GM19035 (cell line): ENCODE data around the gene MAGEA9B.
"Not testable (repeated sequence)": the region's sequence is repeated elsewhere in the genome, so short reads cannot be mapped to it uniquely, and the experiment has no call there.

Experiments
- ATAC-seq: cut with Tn5 transposase; IDR thresholded peaks from one replicate; pipeline ENCODE4 v1.9.1; 2021; ENCODE audit not compliant: unreplicated experiment

MAGEA9B gene, protein sequence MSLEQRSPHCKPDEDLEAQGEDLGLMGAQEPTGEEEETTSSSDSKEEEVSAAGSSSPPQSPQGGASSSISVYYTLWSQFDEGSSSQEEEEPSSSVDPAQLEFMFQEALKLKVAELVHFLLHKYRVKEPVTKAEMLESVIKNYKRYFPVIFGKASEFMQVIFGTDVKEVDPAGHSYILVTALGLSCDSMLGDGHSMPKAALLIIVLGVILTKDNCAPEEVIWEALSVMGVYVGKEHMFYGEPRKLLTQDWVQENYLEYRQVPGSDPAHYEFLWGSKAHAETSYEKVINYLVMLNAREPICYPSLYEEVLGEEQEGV

DNA sequence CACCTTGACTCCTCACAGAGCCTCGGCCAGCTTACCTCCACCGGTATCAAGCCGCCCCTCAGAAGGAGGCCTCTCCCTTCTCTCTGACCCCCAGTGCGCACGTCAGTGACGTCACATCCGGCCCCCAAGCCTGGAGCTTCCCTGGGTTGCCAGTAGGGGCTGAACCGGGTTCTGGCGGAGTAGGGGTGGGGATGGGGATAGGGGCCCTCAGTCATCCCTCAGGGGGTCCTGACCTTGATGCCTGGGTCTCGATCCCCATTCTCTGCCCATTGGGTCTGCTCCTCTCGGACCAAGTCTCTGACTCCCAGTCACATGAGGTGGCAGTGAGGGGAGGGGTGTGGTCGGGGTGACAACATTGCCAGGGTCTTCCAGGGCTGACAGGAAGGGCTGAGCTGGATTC lies at the start of gene MAGEA9B:
Gene MAGEA9B, minus strand, starts transcription at position 101 of the 400 bp plus-strand sequence. CDS start 4,280 bp downstream, outside the sequence.
- ATAC-seq, result not testable (repeated sequence)

DNA sequence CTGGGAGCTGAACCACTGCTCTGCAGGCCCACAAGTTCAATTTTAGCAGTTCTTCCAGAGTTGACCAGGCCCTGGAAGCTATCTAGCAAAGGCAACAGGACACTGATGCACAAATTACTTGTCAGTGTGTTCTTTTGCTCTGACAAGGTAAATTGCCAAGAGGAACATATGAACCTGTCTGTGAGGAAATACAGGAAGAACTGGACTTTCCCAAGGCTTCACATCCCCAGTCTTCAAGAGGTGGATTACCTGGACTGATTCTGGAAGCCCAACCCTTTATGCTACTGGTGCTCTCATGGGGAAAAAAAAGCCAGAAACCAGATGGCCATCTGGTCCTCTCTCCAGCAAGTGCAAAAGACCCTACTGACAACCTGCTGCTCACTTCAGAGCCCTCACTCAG lies 46.3 kb upstream of the MAGEA9B start:
- ATAC-seq, result no peak

DNA sequence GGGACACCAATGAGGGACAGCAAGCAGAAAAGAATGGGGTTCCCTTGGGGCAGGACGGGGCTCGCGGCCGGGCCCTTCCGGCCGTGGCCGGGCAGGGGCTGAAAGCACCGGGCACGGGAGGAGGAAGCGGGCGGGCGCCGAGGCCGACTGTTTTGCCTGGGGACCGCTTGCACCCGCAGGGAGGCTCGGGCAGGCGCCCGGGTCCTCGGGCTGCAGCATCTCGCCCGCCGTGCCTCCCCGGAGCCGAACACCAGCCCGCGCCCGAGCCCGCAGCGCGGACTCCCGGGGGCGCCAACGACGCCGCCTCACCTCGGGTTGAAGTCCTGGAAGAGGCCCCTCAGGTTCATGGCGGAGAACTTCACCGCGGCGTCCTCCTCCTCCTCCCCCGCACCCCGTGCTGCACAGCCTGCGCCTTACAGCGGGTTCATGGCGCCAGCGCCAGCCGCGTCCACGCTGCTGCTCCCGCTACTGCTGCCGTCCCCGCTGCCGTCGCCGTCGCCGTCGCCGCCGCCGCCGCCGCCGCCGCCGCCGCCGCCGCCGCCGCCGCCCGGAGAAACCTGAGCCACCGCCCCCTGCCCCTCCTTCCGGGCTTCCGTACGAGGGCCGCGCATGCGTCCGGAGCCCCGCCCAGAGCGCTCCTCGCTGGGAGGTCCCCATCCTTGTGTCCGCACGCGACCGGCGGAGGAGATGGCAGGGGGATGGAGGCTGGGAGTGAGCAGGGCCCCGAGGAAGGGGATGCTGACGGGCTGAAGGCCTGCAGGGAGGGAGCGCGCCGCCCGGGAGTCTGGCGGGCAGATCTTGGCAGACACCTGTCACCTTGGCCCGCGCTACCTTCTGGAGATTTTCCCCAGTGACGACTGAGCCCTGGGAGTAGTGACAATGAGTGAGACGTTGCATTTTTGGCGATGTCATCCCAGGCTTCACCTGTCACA lies 44.2 kb upstream of the MAGEA9B start, which contains the start of gene TMEM185A:
Gene TMEM185A, minus strand, starts transcription at position 559 of the 932 bp plus-strand sequence. Its CDS starts 212 bp downstream, at position 347.
- ATAC-seq, result peak; percentile 97

DNA sequence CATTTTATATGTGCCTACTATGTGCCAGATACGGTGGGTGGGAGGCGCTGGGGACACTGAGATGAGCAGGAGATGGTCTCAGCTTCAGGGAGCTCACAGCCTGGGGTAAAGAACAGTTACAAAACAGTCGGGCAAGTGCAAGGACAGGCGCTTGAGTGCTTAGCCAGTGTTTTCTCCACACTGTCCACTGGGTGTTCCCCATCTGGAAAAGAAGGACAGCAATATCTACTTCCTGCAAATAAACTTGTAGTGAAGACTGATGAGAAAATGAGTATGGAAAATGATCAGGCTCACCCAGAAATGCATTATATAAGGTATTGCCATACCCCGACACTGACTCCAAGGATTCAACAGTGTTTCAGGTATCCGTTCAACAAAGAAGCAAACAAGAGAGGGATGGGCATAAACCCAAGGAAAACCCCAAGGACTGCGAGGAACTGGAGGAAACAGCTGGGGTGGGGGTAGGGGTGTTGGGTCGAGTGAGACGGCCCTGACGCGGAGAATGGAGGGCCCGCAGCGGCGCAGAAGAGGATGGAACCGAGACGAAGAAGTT lies 43.5 kb upstream of the MAGEA9B start:
- ATAC-seq, result no peak

DNA sequence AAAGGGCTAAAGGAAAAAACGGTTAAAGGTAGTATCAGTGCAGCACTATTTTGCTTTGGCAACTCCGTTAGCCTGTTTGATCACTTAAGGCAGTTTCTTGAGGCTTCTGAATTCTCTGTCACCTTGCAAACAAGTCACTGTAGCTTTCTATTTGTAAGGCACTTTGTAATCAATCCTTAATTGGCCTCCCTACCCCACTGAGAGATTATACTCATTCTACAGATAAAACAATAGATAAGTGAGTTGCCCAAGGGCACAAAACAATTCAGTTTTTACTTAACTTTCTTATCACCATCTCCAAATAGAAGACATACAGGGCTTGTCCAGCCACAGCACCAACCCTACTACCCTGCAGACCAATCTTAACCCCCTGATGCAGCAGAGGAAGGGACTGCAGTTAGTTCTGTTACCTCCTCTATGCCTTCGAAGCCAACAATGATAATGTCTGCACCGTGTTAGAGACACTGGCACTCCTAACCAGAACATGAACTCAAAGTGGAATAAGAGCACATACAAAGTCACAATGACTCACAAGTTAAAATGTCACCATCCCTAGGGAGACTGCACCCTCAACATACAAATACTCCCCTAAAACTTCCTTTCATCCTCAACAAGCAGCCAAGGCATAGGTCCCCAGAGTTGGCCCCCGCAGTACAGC lies 42.6 kb upstream of the MAGEA9B start:
- ATAC-seq, result no peak

DNA sequence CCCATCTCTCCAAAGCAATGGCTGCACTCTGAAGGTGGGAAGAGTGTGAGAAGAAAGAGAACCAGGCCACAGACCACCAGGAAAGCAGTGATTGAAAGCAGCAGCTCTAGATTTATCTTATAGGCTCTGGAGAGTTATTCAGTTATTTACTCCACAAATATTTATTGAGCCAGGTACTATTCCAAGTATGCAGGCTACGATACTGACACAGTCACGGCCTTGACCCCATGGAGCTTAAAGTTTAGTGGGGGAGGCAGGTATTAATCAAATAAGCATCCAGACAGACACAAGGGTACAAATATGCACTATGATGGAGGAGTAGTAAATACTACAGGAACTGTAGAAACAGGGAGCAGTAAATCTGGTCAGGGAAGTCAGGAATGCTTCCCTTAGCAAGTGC lies 41.5 kb upstream of the MAGEA9B start:
- ATAC-seq, result no peak

DNA sequence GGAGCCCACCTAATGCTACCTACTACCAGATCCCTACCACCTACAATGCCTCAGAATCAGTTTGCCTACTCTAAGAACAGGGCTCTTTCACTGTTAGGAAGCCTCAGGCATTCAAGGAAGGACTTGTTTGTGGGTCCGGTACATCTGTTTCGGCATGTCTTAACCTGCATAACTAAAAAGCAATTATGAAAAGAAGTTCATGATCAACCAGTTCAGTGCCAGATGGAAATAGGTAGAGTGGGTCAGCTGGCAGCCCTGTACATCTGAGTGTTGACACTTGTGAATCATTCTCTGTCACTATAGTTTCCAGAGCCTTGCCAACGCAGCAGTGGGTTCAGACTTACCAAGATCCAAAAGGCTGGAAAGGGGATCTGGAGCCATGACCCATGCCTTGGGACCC lies 41.0 kb upstream of the MAGEA9B start:
- ATAC-seq, result no peak

DNA sequence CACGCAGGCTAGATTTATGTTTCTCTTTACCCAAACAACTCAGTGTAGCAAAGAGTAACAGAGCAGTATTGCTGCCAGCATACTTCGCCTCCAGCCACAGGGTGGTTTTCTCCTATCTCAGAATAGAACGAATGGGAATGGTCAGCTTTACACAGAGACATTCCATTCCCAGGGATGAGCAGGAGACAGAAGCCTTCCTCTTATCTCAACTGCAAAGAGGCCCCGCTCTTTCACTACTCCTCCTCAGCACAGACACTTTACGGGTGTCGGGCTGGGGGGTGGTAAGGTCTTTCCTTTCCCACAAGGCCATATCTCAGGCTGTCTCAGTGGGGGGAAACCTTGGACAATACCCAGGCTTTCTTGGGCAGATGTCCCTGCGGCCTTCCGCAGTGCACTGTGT lies 39.6 kb upstream of the MAGEA9B start:
- not testable (repeated sequence) for ATAC-seq

DNA sequence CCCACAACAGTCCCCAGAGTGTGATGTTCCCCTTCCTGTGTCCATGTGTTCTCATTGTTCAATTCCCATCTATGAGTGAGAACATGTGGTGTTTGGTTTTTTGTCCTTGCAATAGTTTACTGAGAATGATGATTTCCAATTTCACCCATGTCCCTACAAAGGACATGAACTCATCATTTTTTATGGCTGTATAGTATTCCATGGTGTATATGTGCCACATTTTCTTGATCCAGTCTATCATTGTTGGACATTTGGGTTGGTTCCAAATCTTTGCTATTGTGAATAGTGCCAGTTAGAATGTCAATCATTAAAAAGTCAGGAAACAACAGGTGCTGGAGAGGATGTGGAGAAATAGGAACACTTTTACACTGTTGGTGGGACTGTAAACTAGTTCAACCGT lies 32.4 kb upstream of the MAGEA9B start:
- ATAC-seq, result not testable (repeated sequence)

DNA sequence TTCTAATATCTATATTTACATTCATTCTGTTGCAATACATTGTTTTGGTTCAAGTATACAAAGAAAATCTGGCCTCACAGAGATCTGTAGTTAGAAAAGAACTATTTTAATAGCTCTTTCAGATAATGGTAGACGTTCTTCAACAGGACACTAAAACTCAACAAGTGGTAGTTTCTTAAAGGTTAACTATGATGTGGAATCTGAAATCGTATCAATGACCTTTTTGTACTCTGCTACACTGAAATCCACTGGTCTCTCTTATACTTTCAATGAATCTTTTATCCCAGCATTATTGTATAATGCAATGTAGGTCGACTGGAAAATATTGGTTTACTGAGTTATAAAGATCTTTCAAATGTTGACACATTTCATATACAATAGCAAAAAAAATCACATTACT lies 31.6 kb upstream of the MAGEA9B start:
- no peak for ATAC-seq

DNA sequence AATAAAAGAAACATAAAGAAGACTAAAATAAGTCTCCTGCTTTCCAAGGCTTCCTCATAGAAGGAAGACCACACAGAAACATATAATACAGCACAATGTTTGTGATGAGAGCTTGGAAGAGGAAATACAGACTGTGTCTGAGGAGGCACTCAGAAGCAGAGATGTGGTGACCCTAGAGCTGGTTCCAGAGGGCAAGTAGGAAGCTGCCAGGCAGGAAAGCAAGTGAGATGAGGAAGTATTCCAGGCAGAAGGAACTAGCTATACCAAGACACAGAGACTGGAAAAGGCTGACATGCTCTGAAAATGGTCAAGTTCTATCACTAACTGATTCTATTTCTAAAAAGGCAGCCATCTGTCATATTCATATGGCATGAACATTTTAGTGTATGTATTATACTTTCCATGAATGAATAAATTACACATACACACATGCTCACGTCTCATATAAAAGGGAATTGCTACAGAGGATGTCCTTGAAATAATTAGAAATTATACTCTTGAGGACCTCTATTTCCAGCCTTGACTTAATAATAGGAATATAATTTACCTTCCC lies 24.4 kb upstream of the MAGEA9B start:
- no peak for ATAC-seq

DNA sequence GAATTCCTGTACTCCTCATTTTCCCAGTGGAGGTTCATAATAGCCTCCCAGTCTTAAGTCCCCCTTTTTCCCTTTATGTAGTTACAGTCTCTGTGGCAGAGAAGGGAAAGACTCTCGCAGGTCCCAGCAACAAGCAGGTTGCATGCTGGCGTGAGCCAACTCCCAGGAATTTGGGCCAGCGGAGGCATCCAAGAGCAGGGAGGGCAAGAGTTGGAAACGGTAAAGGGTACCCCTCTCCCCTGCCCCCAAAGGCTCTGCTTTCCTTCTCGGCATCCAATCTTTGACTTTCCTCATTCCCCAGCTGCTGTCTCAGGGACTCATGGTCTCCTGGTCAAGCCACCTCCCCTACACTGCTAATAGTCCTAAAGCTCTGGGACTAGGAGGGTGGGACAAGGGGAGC lies 23.3 kb upstream of the MAGEA9B start:
- ATAC-seq, result no peak

DNA sequence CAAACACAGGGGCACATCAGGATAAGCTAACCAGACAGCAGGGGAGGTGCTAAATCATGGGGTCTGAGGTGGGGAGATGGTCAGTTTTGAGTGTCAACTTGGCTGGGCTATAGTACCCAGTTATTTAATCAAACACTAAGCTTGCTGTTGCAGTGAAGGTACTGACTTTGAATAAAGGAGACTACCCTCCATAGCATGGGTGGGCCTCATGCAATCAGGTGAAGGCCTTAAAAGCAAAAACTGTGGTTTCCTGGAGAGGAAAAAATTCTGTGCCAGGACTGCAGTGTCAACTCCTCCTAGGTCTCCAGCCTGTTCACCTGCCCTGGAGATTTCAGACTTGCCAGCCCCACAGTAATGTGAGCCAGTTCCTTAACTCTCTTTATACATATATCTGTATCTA lies 20.4 kb upstream of the MAGEA9B start:
- no peak for ATAC-seq

DNA sequence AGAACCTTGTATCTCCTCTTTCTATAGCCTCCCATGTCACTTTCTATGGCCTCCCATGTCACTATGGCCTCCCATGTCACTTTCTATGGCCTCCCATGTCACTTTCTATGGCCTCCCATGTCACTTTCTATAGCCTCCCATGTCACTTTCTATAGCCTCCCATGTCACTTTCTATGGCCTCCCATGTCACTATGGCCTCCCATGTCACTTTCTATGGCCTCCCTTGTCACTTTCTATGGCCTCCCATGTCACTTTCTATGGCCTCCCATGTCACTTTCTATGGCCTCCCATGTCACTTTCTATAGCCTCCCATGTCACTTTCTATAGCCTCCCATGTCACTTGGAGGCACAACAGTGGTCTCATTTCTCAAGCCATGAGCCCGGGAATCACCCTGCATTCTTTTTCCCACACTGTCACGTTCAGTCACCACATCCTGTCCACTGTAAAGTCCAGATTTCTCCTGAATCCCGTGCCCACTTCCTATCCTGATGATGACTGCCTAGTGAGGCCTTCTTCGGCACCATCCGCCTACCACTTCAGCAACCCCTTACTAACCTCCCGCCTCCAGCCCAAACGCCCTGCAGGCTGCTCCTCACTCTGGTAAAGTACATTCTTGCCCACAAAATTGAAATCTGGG lies 18.1 kb upstream of the MAGEA9B start:
- ATAC-seq, result not testable (repeated sequence)

DNA sequence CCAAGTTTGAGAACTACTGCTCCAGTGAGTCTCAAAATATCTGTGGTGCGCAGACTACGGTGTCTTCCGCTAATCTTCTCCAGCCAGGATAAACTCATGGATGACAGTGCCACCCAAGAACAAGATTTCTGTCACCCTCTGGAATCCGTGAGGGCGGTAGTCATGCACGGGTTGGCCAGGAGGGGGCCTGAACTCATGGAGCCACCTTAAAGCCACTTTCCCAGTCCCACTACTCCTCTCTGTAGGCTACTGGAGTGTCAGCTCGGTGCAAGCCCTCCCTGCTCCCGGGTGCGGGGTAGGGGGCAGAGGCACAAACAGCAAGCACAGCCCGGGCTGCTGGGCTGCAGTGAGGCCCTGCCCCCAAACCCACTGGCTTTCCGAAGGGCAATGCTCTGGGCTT lies 11.3 kb upstream of the MAGEA9B start:
- ATAC-seq, result not testable (repeated sequence)

DNA sequence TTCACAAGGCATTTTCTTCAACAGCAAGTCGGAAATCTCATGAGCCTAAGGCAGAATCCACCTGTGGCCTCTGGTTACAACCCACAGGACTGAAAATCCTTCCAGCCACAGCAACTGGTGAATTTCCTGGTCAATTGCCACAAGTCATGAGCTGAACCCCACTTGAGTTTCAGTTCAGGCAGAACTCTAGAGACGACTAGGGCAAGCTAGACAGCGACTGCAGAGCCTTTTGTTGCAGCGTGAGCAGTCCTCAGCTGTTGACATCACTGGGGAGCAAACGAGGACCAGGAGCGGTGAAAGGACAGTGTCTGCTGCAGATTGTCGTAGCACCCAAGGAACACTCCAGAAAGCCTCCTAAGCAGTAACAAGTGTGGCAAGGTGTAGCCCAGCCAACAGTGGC lies 8.7 kb upstream of the MAGEA9B start:
- not testable (repeated sequence) for ATAC-seq

DNA sequence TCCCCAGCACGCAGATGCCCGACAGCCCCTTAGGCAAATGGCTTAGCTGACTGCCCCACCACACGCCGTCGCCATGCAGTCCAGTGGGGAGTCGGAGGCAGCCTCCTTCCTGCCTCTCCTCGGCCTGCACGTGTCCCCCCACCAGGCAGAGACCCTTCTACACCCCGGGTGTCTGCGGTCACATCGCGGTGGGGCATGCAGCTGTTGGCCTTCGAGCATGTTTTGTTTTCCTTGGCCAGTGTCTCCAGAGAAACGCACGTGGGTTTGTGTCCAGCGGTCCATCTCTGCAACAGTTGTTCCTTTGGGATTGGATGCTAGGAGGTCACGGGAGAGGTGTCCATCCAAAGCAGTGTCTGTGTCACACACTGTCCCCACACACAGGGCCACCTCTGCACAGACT lies 8.0 kb upstream of the MAGEA9B start, which contains the start of gene HSFX2:
Gene HSFX2, minus strand, starts transcription at position 101 of the 400 bp plus-strand sequence. CDS start 614 bp downstream, outside the sequence.
- ATAC-seq, result not testable (repeated sequence)

DNA sequence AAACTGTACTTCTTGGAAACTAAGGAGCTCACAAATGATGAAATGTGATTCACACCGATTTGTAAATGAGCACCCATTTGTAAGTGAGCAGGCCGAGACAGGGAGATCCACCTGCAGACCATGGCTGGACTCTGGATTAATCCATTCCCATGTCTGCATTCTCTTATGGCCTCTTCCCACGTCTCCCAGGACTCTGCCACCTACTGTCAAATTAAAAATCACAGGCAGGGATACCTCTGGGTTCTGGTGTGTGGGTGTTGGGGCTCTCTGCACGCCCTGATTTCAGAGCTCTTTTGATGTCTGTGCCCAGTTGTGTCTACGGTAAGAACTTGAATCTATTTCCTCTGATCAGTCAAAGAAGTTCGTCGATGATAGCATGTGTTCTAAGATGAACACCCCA lies 3.7 kb upstream of the MAGEA9B start:
- ATAC-seq, result not testable (repeated sequence)

DNA sequence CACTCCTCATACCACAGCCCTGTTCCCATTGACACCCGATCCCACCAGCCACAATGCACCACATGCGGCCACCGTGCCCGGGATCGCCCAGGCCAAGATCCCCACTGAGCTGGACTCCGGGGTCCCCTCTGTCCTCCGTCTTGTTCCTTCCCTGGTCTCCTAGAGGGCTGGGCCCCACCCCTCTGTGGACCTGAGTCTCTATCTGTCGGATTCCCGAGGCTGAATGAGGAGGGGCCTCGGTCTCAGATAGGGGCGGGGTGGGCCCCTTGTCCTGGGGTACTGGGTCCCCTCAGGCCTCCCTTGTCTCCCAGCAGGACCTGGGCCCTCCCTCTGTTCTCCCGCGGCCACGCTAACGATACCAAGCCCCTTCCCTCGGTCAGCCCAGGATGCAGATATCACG lies 1.6 kb downstream of the MAGEA9B start:
- not testable (repeated sequence) for ATAC-seq

DNA sequence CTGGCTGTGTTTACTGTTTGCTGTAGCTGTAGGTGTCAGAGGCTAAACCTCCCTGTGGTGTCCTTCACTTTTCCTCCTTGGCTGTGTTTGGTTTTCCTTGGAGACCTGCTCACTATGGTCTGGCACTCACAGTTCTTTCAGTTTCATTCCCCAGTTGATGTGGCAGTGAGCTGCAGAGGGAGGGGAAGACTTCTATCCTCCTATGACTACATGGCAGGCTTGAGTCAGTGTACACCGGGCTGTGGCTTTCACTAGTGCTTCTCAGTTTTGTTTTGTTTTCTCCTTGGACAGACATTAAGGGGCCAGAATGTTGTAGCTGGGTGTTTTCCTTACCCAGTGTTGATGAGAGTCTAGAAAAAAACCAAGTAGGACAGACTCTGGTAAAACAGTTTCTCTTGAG lies 13.8 kb downstream of the MAGEA9B start:
- peak; percentile 100 for ATAC-seq
